ENCODE results near the gene HYOU1. TPM values are rescaled to one million over a fixed set of nuclear protein-coding genes. Genes with fewer than 3 reads are reported as not detected.
A peak's percentile ranks its signal among the peaks of the same experiment; 100 is the strongest.
"Not testable (repeated sequence)": the region's sequence is repeated elsewhere in the genome, so short reads cannot be mapped to it uniquely, and the experiment has no call there.

Gene HYOU1
- total RNA-seq, 1 donor from 2014 or later = 90.7 TPM

GRCh38 chr11:119025978-119026766, 30.8 kb downstream of the HYOU1 start:
- intact Hi-C loops (cut with DNase I) = no loop called here
- no peak for DNase-seq (ENCODE audit: low spot score)

- DNase-seq (ENCODE audit: low spot score) = no peak
- intact Hi-C loops (cut with DNase I) = no loop called here
These were observed 31.5 kb downstream of the HYOU1 start for GRCh38 chr11:119025541-119025940.

- intact Hi-C loops (cut with DNase I) = no loop called here
- DNase-seq (ENCODE audit: low spot score) = no peak
These were observed 31.9 kb downstream of the HYOU1 start for GRCh38 chr11:119025099-119025473.

- intact Hi-C loops (cut with DNase I) = no loop called here
- DNase-seq (ENCODE audit: low spot score) = no peak
These were observed 32.4 kb downstream of the HYOU1 start for GRCh38 chr11:119024430-119025098.

- DNase-seq (ENCODE audit: low spot score) = no peak
- intact Hi-C loops (cut with DNase I) = no loop called here
These were observed 33.3 kb downstream of the HYOU1 start for GRCh38 chr11:119023741-119024140.

GRCh38 chr11:119021631-119022030, 35.4 kb downstream of the HYOU1 start:
- intact Hi-C loops (cut with DNase I) = no loop called here
- no peak for DNase-seq (ENCODE audit: low spot score)

GRCh38 chr11:119019996-119020395, 37.0 kb downstream of the HYOU1 start:
- intact Hi-C loops (cut with DNase I) = no loop called here

GRCh38 chr11:119018074-119018938, 38.7 kb downstream of the HYOU1 start, which contains the start of the genes RPS25 and TRAPPC4:
Gene RPS25 (minus strand): TSS chr11:119018343. CDS start chr11:119018284, 59 bp downstream.
Gene TRAPPC4 (plus strand): TSS chr11:119018766. CDS start chr11:119018796, 30 bp downstream.
- DNase-seq (ENCODE audit: low spot score) = peak; percentile 98
- intact Hi-C loops (cut with DNase I) = loop anchor here (1.0 kb wide), 2 partner anchors 12 to 20 kb away; partner anchors contain the start of genes CENATAC and SLC37A4

More at GRCh38 chr11:119019996-119020395, 37.0 kb downstream of the HYOU1 start:
- no peak for DNase-seq (ENCODE audit: low spot score)

GRCh38 chr11:119017377-119017776, 39.6 kb downstream of the HYOU1 start:
- intact Hi-C loops (cut with DNase I); DNase-seq (ENCODE audit: low spot score): not testable (repeated sequence)

GRCh38 chr11:119016216-119017009, 40.6 kb downstream of the HYOU1 start:
- no peak for DNase-seq (ENCODE audit: low spot score)
- intact Hi-C loops (cut with DNase I) = no loop called here

- intact Hi-C loops (cut with DNase I) = no loop called here
These were observed 41.9 kb downstream of the HYOU1 start for GRCh38 chr11:119015054-119015611.

GRCh38 chr11:119014209-119014924, 42.6 kb downstream of the HYOU1 start:
- intact Hi-C loops (cut with DNase I) = no loop called here
- DNase-seq (ENCODE audit: low spot score) = no peak

More at GRCh38 chr11:119015054-119015611, 41.9 kb downstream of the HYOU1 start:
- no peak for DNase-seq (ENCODE audit: low spot score)

GRCh38 chr11:119012629-119013170, 44.3 kb downstream of the HYOU1 start:
- DNase-seq (ENCODE audit: low spot score) = no peak
- intact Hi-C loops (cut with DNase I) = no loop called here

GRCh38 chr11:119011476-119012053, 45.4 kb downstream of the HYOU1 start:
- no peak for DNase-seq (ENCODE audit: low spot score)

GRCh38 chr11:119006656-119007055, 50.3 kb downstream of the HYOU1 start:
- no peak for DNase-seq (ENCODE audit: low spot score)
- intact Hi-C loops (cut with DNase I) = no loop called here

More at GRCh38 chr11:119011476-119012053, 45.4 kb downstream of the HYOU1 start:
- intact Hi-C loops (cut with DNase I) = no loop called here

- intact Hi-C loops (cut with DNase I) = no loop called here
- DNase-seq (ENCODE audit: low spot score) = no peak
These were observed 56.1 kb downstream of the HYOU1 start for GRCh38 chr11:119000906-119001305.

- DNase-seq (ENCODE audit: low spot score) = no peak
- intact Hi-C loops (cut with DNase I) = loop anchor here (1.0 kb wide), 1 partner anchor 19 kb away; the partner anchor contains the start of genes RPS25 and TRAPPC4
These were observed 58.2 kb downstream of the HYOU1 start for GRCh38 chr11:118998822-118999221.
